Esophagus squamous epithelium (tissue), 5 donors: ENCODE results near the gene ZNF519. TPM values are rescaled to one million over a fixed set of nuclear protein-coding genes. Genes with fewer than 3 reads are reported as not detected.
"Not testable (repeated sequence)": the region's sequence is repeated elsewhere in the genome, so short reads cannot be mapped to it uniquely, and the experiment has no call there.

Experiments
- DNase-seq: peaks from one replicate; lab custom pipeline; 2025; lab: John Stamatoyannopoulos, UW
- H3K27ac ChIP-seq, 4 donors: fragments of 200-600 bp; sonication (generic); one replicate each; pipeline ENCODE4 v1.5.1; 2016 to 2019; ENCODE audit warnings: mild to moderate bottlenecking in 1 of 4
- H3K27me3 ChIP-seq, 4 donors: fragments of 200-600 bp; sonication (generic); 1 replicate in 3 of 4; 2 replicates in 1 of 4; pipeline versions ENCODE4 v1.5.1 to v1.6.0; 2017 to 2021; ENCODE audit warnings: antibody characterized with exemption in 1 of 4
- H3K36me3 ChIP-seq, 3 donors: fragments of 200-600 bp; sonication (generic); one replicate each; pipeline ENCODE4 v1.5.1; 2016 to 2019
- H3K4me1 ChIP-seq, 3 donors: fragments of 200-600 bp; sonication (generic); one replicate each; pipeline ENCODE4 v1.5.1; 2017 to 2019
- H3K4me3 ChIP-seq, 4 donors: fragments of 200-600 bp; sonication (generic); 1 replicate in 3 of 4; 2 replicates in 1 of 4; pipeline ENCODE4 v1.5.1; 2016 to 2019; ENCODE audit warnings: mild to moderate bottlenecking in 2 of 4, moderate library complexity in 1 of 4
- H3K9me3 ChIP-seq, 3 donors: fragments of 200-600 bp; sonication (generic); one replicate each; pipeline ENCODE4 v1.5.1; 2016 to 2019
- CTCF ChIP-seq, 6 experiments: fragments of 450-650 bp in 4 of 6; fragments of 200-600 bp in 2 of 6; sonication (generic) in 2 of 6; IDR thresholded peaks; one replicate each; pipeline ENCODE4 v1.5.1; 2016 to 2019; ENCODE audit warnings: antibody characterized with exemption in 6 of 6, mild to moderate bottlenecking in 4 of 6, moderate library complexity in 4 of 6
- POLR2A ChIP-seq, 4 donors: fragments of 450-650 bp; IDR thresholded peaks; one replicate each; pipeline ENCODE4 v1.6.1; 2017; ENCODE audit warnings: antibody characterized with exemption in 4 of 4, mild to moderate bottlenecking in 4 of 4, moderate library complexity in 3 of 4
- WGBS, 2 donors: methylation state at CpG; one replicate each; pipeline ENCODE4 v1.1.5; 2018; 5-methylcytosine and 5-hydroxymethylcytosine counted together
- intact Hi-C: fragments of 100-400 bp; cut with DNase I; formaldehyde crosslinking; loops from one replicate; pipeline ENCODE4 v1.15.0; 2022
- total RNA-seq, 4 donors: library from RNA; depleted of rRNA; stranded (reverse); fragments of >200 nt; gene quantifications; one replicate each; pipeline ENCODE4 v1.1.0, GENCODE V29; 2016
- donor health status: DM: yes; HTN: yes; CAD: no.

ZNF519 gene
- total RNA-seq = 10 to 100 TPM in 1 of 4 donors, 1 to 10 TPM in 3; 3.6 to 15.4 (median 5.4) TPM

GRCh38 chr18:14132271-14132700 is at the start of gene ZNF519:
TSS of gene ZNF519 (minus strand) at chr18:14132435. CDS start at chr18:14132277, 158 bp downstream.
- TF ChIP-seq POLR2A (IDR thresholded peaks at IDR 0.05) = peak in 1 of 4 donors; percentile 37
- WGBS, 2 donors = 0 to 3% methylated on average over 5 to 17 of the region's 20 CpGs
- H3K27me3 ChIP-seq, intact Hi-C loops, H3K36me3 ChIP-seq, H3K9me3 ChIP-seq: not testable (repeated sequence)
- DNase-seq = peak; percentile 62
- Histone ChIP-seq H3K4me3 (peak within 1 kb of the TSS; percentile 54 to 71 (median 64)), H3K27ac (peak within 1 kb of the TSS; percentile 67 to 83 (median 79)), H3K4me1 (peaks cover 0 to 17% (median 4%) of the 10 kb centered on the region in 3 donors)

GRCh38 chr18:14179306-14179705 is 47.1 kb upstream of the ZNF519 start:
- Histone ChIP-seq H3K27me3 (peaks cover 0 to 4% (median 0%) of the 10 kb centered on the region in 4 donors), H3K36me3 (no peaks in the 10 kb centered on the region), H3K4me1 (peaks cover 0 to 21% (median 0%) of the 10 kb centered on the region in 3 donors), H3K9me3 (no peaks in the 10 kb centered on the region), H3K4me3 (peak overlapping the region; percentile 32 to 64 (median 58)), H3K27ac (peak overlapping the region in 3 of 4 donors; percentile 25 to 75 (median 62))
- no peak for TF ChIP-seq POLR2A (IDR thresholded peaks at IDR 0.05)
- no peak for TF ChIP-seq CTCF (IDR thresholded peaks at IDR 0.05)
- DNase-seq = no peak
- intact Hi-C loops = no loop called here
- WGBS, 2 donors = 30% methylated on average over 2 of the region's 28 CpGs; no CpG with 5 or more reads in 1 of the 2 donors

GRCh38 chr18:14178321-14179196 is 46.3 kb upstream of the ZNF519 start:
- 14 to 60% methylated on average over 5 to 6 of the region's 61 CpGs for WGBS, 2 donors
- H3K9me3 ChIP-seq, H3K27me3 ChIP-seq, intact Hi-C loops, H3K36me3 ChIP-seq, DNase-seq: not testable (repeated sequence)
- Histone ChIP-seq H3K4me3 (peak overlapping the region; percentile 32 to 64 (median 58)), H3K27ac (peak overlapping the region in 3 of 4 donors; percentile 25 to 75 (median 62)), H3K4me1 (peaks cover 0 to 28% (median 0%) of the 10 kb centered on the region in 3 donors)
- peak; percentile 24 to 69 (median 54) for TF ChIP-seq CTCF (IDR thresholded peaks at IDR 0.05)

GRCh38 chr18:14177540-14178320 is 45.5 kb upstream of the ZNF519 start:
- WGBS, 2 donors = no CpG with 5 or more reads among the region's 48 CpGs
- not testable (repeated sequence) for H3K36me3 ChIP-seq, DNase-seq

GRCh38 chr18:14175404-14175803 is 43.2 kb upstream of the ZNF519 start:
- DNase-seq, intact Hi-C loops, H3K4me3 ChIP-seq, H3K36me3 ChIP-seq, H3K9me3 ChIP-seq, H3K27me3 ChIP-seq, H3K27ac ChIP-seq: not testable (repeated sequence)
- WGBS, 2 donors = 94 to 100% methylated on average over 1 to 6 of the region's 6 CpGs
- H3K4me1 ChIP-seq = peaks cover 0 to 55% (median 0%) of the 10 kb centered on the region in 3 donors

More at GRCh38 chr18:14177540-14178320, 45.5 kb upstream of the ZNF519 start:
- intact Hi-C loops, H3K27me3 ChIP-seq, H3K27ac ChIP-seq, H3K9me3 ChIP-seq, H3K4me3 ChIP-seq: not testable (repeated sequence)
- peaks cover 0 to 36% (median 0%) of the 10 kb centered on the region in 3 donors for H3K4me1 ChIP-seq

GRCh38 chr18:14174706-14175085 is 42.5 kb upstream of the ZNF519 start:
- Histone ChIP-seq H3K4me1 (peaks cover 0 to 61% (median 0%) of the 10 kb centered on the region in 3 donors), H3K27me3 (peaks cover 0 to 4% (median 0%) of the 10 kb centered on the region in 4 donors), H3K36me3 (no peaks in the 10 kb centered on the region), H3K4me3 (no peak overlapping the region), H3K9me3 (no peaks in the 10 kb centered on the region), H3K27ac (peak overlapping the region in 3 of 4 donors; percentile 30 to 86 (median 58))
- DNase-seq = no peak
- no peak for TF ChIP-seq CTCF (IDR thresholded peaks at IDR 0.05)
- TF ChIP-seq POLR2A (IDR thresholded peaks at IDR 0.05) = no peak
- WGBS, 2 donors = 71 to 75% methylated on average over 4 of the region's 5 CpGs
- intact Hi-C loops = no loop called here

GRCh38 chr18:14174002-14174705 is 41.9 kb upstream of the ZNF519 start:
- intact Hi-C loops, H3K36me3 ChIP-seq, H3K4me3 ChIP-seq, DNase-seq, H3K9me3 ChIP-seq, H3K27me3 ChIP-seq: not testable (repeated sequence)
- H3K4me1 ChIP-seq = peaks cover 0 to 60% (median 0%) of the 10 kb centered on the region in 3 donors
- peak overlapping the region in 3 of 4 donors; percentile 78 to 86 (median 86) for H3K27ac ChIP-seq
- no CpG with 5 or more reads among the region's 7 CpGs for WGBS, 2 donors

- WGBS, 2 donors = 44 to 48% methylated on average over 6 to 11 of the region's 11 CpGs
- H3K36me3 ChIP-seq, intact Hi-C loops, H3K9me3 ChIP-seq, DNase-seq, H3K4me3 ChIP-seq, H3K27me3 ChIP-seq: not testable (repeated sequence)
- Histone ChIP-seq H3K27ac (peak overlapping the region in 3 of 4 donors; percentile 78 to 86 (median 86)), H3K4me1 (peaks cover 0 to 52% (median 0%) of the 10 kb centered on the region in 3 donors)
These were observed 41.1 kb upstream of the ZNF519 start for GRCh38 chr18:14173116-14173951.
